Keratinocyte (primary cell): ENCODE measurements around the gene RPS18.

Experiments used
- CTCF ChIP-seq, 3 experiments: IDR thresholded peaks in 1 of 3; conservative IDR thresholded peaks in 1 of 3; optimal IDR thresholded peaks in 1 of 3; 2 replicates in 2 of 3; 3 replicates in 1 of 3; pipeline versions ENCODE3 to v1.5.1; 2011; ENCODE audit warnings: low read length in 3 of 3, mild to moderate bottlenecking in 3 of 3, moderate library complexity in 2 of 3, control low read depth in 1 of 3, inconsistent platforms in 1 of 3; ENCODE audit not compliant: insufficient read depth in 2 of 3; ENCODE audit errors: extremely low read depth in 1 of 3
- EZH2 ChIP-seq: IDR thresholded peaks from one replicate; pipeline ENCODE4 v1.6.1; 2012; ENCODE audit warnings: inconsistent platforms, mild to moderate bottlenecking, low read length, moderate library complexity

GRCh38 chr6:33279257-33279695, 7.4 kb downstream of the RPS18 start:
- TF ChIP-seq CTCF (optimal IDR thresholded peaks at IDR 0.05 in 1 of 3, IDR thresholded peaks at IDR 0.05 in 1 of 3, conservative IDR thresholded peaks at IDR 0.05 in 1 of 3; ENCODE audit: extremely low read depth in 1 of 3, insufficient read depth in 2 of 3, low read length in 3 of 3), result no peak
- no peak for TF ChIP-seq EZH2
